ENCODE data around the gene GARS1.

GARS1 gene

GRCh38 chr7:30557245-30557644, 37.4 kb upstream of the GARS1 start:
- H3K27ac ChIP-seq (ENCODE audit: low read depth, low read length): no peak overlapping the region
- TF ChIP-seq CTCF (IDR thresholded peaks at IDR 0.05; ENCODE audit: low read depth, low read length, poor library complexity, severe bottlenecking) (no peak), EZH2phosphoT487 (IDR thresholded peaks at IDR 0.05; ENCODE audit: borderline replicate concordance, low read length) (no peak)
- H3K9me2 ChIP-seq (replicated peaks; ENCODE audit: control insufficient read depth, low read length): no peaks in the 10 kb centered on the region

GRCh38 chr7:30559611-30560010, 35.1 kb upstream of the GARS1 start:
- no peaks in the 10 kb centered on the region for H3K79me2 ChIP-seq (ENCODE audit: control insufficient read depth, low read length)
- no peaks in the 10 kb centered on the region for H3F3A ChIP-seq (ENCODE audit: control insufficient read depth, insufficient read depth)
- no peak for TF ChIP-seq CTCF (IDR thresholded peaks at IDR 0.05; ENCODE audit: low read depth, low read length, poor library complexity, severe bottlenecking)
- TF ChIP-seq EZH2phosphoT487 (IDR thresholded peaks at IDR 0.05; ENCODE audit: borderline replicate concordance, low read length): no peak
- no peak overlapping the region for H3K4me3 ChIP-seq (ENCODE audit: low read length)
- H3K27ac ChIP-seq (ENCODE audit: low read depth, low read length): no peak overlapping the region
- no peaks in the 10 kb centered on the region for H3K27me3 ChIP-seq (ENCODE audit: control insufficient read depth, low read length)
- H3K9me2 ChIP-seq (replicated peaks; ENCODE audit: control insufficient read depth, low read length): no peaks in the 10 kb centered on the region
- H3K36me3 ChIP-seq (ENCODE audit: control insufficient read depth, low read length): no peaks in the 10 kb centered on the region
- H3K9me3 ChIP-seq (ENCODE audit: control insufficient read depth, insufficient read depth, low read length): no peaks in the 10 kb centered on the region
- H4K20me1 ChIP-seq (ENCODE audit: control insufficient read depth, insufficient read depth, low read depth, low read length): no peaks in the 10 kb centered on the region
- no peak overlapping the region for H3K4me2 ChIP-seq (ENCODE audit: low read length)
- H3K4me1 ChIP-seq (ENCODE audit: control insufficient read depth, low read length): peaks cover 2% of the 10 kb centered on the region; the same call in 1 of the 2 replicates

More at GRCh38 chr7:30557245-30557644, 37.4 kb upstream of the GARS1 start:
- Histone ChIP-seq H3K27me3 (ENCODE audit: control insufficient read depth, low read length) (no peaks in the 10 kb centered on the region), H3F3A (ENCODE audit: control insufficient read depth, insufficient read depth) (no peaks in the 10 kb centered on the region), H3K4me1 (ENCODE audit: control insufficient read depth, low read length) (no peaks in the 10 kb centered on the region), H3K9me3 (ENCODE audit: control insufficient read depth, insufficient read depth, low read length) (no peaks in the 10 kb centered on the region), H3K79me2 (ENCODE audit: control insufficient read depth, low read length) (no peaks in the 10 kb centered on the region), H3K4me3 (ENCODE audit: low read length) (no peak overlapping the region), H3K36me3 (ENCODE audit: control insufficient read depth, low read length) (no peaks in the 10 kb centered on the region), H3K4me2 (ENCODE audit: low read length) (no peak overlapping the region), H4K20me1 (ENCODE audit: control insufficient read depth, insufficient read depth, low read depth, low read length) (no peaks in the 10 kb centered on the region)

GRCh38 chr7:30561389-30561788, 33.3 kb upstream of the GARS1 start:
- no peak overlapping the region for H3K4me2 ChIP-seq (ENCODE audit: low read length)
- H3K27ac ChIP-seq (ENCODE audit: low read depth, low read length): no peak overlapping the region
- no peaks in the 10 kb centered on the region for H3K79me2 ChIP-seq (ENCODE audit: control insufficient read depth, low read length)
- H3K27me3 ChIP-seq (ENCODE audit: control insufficient read depth, low read length): no peaks in the 10 kb centered on the region
- H3K9me2 ChIP-seq (replicated peaks; ENCODE audit: control insufficient read depth, low read length): no peaks in the 10 kb centered on the region
- peaks cover 2% of the 10 kb centered on the region; the same call in 1 of the 2 replicates for H3K4me1 ChIP-seq (ENCODE audit: control insufficient read depth, low read length)
- H3K9me3 ChIP-seq (ENCODE audit: control insufficient read depth, insufficient read depth, low read length): no peaks in the 10 kb centered on the region
- H3F3A ChIP-seq (ENCODE audit: control insufficient read depth, insufficient read depth): no peaks in the 10 kb centered on the region
- TF ChIP-seq CTCF (IDR thresholded peaks at IDR 0.05; ENCODE audit: low read depth, low read length, poor library complexity, severe bottlenecking) (no peak), EZH2phosphoT487 (IDR thresholded peaks at IDR 0.05; ENCODE audit: borderline replicate concordance, low read length) (no peak)
- H4K20me1 ChIP-seq (ENCODE audit: control insufficient read depth, insufficient read depth, low read depth, low read length): no peaks in the 10 kb centered on the region
- H3K4me3 ChIP-seq (ENCODE audit: low read length): no peak overlapping the region
- no peaks in the 10 kb centered on the region for H3K36me3 ChIP-seq (ENCODE audit: control insufficient read depth, low read length)

All from DOHH2 (cell line).